TTC549 (cell line): ENCODE measurements around the gene NKAIN2.
"Not testable (repeated sequence)": the region's sequence is repeated elsewhere in the genome, so short reads cannot be mapped to it uniquely, and the experiment has no call there.

Experiments used
- FAIRE-seq: peaks from 2 replicates; lab custom pipeline; 2012; peaks lifted over from hg19 to GRCh38; lab: Jason Lieb, UNC

NKAIN2 gene

GRCh38 chr6:124517339-124517738 lies 713.7 kb downstream of the NKAIN2 start:
- FAIRE-seq = no peak

DNA sequence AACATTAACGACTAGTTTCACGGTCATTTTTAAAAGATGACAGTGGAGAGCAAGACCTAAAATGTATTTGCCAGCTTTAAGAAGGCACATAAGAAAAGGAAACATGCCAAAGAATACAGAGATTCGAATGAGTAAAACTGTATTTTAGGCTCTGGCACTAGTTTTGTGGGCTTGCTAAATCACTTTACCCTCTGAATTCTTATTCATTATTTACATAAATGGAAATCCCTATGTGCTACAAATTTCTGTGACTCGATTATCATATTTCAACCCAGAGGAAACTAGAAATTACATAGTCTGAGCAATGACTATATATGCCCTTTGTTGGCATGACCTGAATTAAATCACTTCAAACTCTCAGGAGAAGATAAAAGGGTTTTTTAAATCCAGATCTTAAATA lies 716.8 kb downstream of the NKAIN2 start:
- no peak for FAIRE-seq

DNA sequence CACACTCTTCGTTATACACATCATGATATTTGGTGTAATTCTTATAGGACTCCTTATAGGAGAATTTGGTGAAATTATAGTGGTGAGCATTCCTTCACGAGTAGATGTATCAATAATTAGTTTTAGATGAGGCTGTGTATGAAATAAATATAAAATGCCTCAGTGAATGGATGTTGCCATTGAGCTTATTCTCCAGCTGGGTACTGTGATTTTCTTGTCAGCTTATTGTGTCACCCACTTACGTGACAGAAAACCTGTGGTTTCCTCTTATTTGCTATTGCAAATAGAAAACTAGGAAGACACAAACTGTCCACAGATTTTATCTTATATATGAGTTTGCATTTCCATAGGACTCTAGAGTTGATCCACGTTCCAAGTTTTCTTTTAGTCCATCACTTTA lies 718.7 kb downstream of the NKAIN2 start:
- FAIRE-seq = no peak

DNA sequence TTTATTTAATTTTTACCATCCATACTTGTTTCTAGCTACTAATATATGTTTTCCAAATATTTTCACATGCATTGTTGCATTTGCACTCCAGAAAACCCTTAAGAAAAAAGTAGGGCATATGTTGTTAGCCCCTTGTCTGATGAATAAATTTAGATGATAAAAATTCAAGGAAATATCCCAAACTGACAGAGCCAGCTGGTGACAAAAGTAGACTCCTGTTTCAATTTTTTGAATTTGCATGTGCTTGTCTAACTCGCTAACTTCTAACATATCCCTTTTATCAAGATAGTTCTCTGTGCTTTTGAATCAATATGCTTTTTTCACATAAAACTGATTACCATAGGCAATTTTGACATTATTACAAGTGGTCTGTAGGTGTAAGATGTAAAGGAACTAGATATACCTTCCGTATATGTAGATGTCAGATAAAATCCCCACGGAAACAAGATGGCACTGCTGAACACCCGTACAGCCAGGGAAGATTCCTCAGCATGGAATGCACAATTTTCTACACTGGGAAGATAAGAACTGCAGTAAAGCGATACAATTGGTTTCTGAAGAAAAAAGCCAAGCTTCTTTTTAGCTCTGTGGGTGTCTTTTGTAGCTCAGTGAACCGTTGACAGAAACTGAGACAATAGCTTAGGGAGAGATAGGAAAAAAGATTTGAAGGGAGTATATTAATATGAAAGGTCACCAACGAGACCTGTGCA lies 721.0 kb downstream of the NKAIN2 start:
- FAIRE-seq = no peak

- no peak for FAIRE-seq
Observed at GRCh38 chr6:124530926-124531325, 727.3 kb downstream of the NKAIN2 start.

- no peak for FAIRE-seq
Observed at GRCh38 chr6:124535299-124535698, 731.6 kb downstream of the NKAIN2 start.

GRCh38 chr6:124535746-124536145 lies 732.1 kb downstream of the NKAIN2 start:
- FAIRE-seq = no peak

GRCh38 chr6:124536157-124536841 lies 732.6 kb downstream of the NKAIN2 start:
- FAIRE-seq = no peak

DNA sequence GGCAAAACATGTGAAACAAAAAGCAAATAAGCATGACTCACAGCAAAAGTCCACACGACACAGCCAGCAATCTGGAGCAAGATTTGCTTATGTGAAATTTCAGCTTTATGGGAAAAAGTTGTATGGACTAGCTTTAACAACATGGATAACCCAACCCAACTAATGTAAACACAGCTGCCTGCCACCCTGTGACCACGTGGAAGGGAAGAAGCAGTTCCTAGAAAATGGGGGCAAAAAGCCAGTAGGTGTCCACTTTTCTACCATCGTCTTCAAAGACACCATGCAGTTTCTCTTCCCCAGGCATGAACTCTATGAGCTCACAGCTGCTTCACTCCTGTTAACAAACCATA lies 733.2 kb downstream of the NKAIN2 start:
- FAIRE-seq = no peak

- FAIRE-seq = no peak
Observed at GRCh38 chr6:124539096-124539495, 735.4 kb downstream of the NKAIN2 start.

DNA sequence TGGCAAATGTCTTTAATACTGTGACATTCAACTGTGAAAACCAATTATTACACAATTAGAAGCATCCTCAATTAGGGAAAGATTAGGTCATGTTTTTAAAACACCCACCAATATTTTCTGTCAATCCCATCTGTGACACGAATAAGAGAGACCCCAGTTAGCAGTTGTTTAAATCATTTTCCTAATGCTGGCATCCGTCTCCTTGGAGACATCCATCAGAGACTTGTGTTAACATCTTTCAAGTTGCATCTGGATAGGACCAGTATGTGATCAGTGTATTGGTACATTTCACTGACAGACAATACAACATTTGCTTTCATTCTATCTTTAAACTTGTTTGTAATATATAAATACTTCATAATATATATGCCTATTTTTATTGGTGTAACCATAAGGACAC lies 737.9 kb downstream of the NKAIN2 start:
- FAIRE-seq = no peak

GRCh38 chr6:124546601-124547000 lies 742.9 kb downstream of the NKAIN2 start:
- no peak for FAIRE-seq

GRCh38 chr6:124551711-124552233 lies 748.1 kb downstream of the NKAIN2 start:
- no peak for FAIRE-seq

- no peak for FAIRE-seq
Observed at GRCh38 chr6:124557873-124558272, 754.2 kb downstream of the NKAIN2 start.

- not testable (repeated sequence) for FAIRE-seq
Observed at GRCh38 chr6:124560078-124560477, 756.4 kb downstream of the NKAIN2 start.

- FAIRE-seq = no peak
Observed at GRCh38 chr6:124560873-124561567, 757.4 kb downstream of the NKAIN2 start.

DNA sequence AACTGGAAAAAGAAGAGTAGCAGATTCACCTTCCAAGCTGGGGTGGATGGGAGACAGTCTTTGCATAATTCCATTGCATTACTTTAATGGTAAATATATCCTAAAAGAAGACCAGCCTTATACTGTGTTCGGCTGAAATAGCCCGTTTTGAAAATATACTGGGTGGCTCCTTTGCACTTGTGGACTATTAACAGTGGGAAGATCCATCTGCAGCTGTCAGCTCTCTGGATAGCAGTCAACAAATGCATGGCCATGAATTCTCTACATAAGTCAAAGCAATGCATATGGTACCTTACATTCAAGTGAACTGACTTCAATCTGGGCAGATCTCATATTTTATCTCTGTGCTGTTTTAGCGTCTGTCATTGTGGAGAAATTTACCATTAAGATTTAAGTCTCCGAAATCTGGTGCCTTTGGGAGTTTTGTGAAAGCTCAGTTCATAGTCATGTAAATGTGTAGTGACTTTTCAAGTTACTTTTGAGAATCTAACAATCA lies 758.0 kb downstream of the NKAIN2 start:
- no peak for FAIRE-seq

DNA sequence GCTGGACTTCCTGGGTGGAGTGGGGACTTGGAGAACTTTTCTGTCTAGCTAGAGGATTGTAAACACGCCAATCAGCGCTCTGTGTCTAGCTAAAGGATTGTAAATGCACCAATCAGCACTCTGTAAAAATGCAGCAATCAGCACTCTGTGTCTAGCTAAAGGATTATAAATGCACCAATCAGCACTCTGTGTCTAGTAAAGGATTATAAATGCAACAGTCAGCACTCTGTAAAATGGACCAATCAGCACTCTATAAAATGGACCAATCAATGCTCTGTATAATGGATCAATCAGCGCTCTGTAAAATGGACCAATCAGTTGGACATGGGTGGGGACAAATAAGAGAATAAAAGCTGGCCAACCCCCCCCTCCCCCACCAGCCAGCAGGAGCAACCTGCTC lies 760.5 kb downstream of the NKAIN2 start:
- FAIRE-seq = not testable (repeated sequence)

- FAIRE-seq = no peak
Observed at GRCh38 chr6:124567401-124567800, 763.7 kb downstream of the NKAIN2 start.

DNA sequence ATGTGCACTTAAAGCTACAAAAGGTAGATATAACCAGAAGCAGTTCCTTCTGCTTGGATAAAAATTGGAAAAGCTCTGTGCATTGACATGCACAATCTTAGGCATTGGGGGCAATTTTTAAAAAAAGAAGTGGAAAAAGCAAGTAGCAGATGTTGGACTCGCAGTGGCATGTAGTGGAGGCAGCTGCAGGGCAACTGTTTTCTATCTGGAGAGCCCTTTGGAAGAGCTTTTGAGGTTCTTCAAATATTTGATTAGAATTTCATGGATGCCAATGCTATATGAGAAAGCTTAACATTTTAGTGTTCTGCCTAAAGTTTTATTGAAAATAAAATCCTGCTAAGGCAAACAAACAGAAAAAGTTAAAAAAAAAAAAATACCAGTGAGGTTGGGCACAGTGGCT lies 770.3 kb downstream of the NKAIN2 start:
- no peak for FAIRE-seq

- FAIRE-seq = no peak
Observed at GRCh38 chr6:124577734-124578281, 774.1 kb downstream of the NKAIN2 start.

DNA sequence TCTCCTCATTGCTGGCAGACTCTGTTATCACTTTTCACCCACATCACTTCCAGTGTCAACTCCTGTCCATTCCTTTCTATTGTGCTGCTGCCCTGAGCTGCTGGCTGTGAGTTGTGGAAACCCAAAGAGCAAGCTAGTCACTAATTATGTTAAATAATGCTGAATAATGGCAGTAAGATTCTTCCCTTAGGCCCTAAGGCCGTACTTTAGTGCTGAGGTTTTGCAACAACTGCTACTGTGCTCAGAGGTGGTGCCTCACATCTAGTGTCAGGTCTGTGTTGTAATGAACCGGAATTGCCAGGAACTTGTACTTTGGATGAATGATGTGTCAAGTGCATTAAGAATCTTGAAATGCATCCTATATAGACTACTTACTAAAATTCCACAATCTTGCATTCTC lies 786.3 kb downstream of the NKAIN2 start:
- no peak for FAIRE-seq

DNA sequence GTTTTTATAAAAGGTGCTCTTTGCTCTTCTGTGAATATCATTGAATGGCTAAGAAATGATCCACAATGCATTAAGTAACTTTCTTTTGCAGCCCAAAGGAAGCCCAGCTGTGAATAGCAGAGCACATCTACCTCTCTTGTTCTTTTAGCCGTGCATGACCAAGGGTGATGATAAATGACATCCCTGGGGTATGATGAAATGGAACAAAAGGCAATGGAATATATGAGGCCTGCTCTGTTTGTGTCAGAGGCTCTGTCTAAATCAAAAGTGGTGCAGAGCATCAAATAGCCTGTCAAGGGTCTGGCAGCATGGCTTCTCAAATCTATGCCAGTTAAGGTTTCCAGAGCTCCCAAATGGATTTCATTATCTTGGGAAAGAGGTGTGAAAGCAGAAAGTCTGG lies 796.0 kb downstream of the NKAIN2 start:
- FAIRE-seq = no peak
